SK-N-SH (cell line): ENCODE measurements around the gene MYLIP. TPM values are rescaled to one million over a fixed set of nuclear protein-coding genes. Genes with fewer than 3 reads are reported as not detected.

Experiments
- CTCF ChIA-PET: fragments of 300-600, 350-600 bp; formaldehyde crosslinking; extraction: SDS; loops from one replicate; lab custom pipeline; 2021; lab: Yijun Ruan, JAX
- POLR2A ChIA-PET: fragments of 350-600 bp; sonication (Branson Sonifier 250); formaldehyde crosslinking; extraction: SDS; loops from one replicate; lab custom pipeline; 2020; ENCODE audit warnings: antibody characterized with exemption, inconsistent platforms; lab: Yijun Ruan, JAX
- DNase-seq: peaks from one replicate; pipeline ENCODE4 v3.0.0; 2012
- H2AFZ ChIP-seq: fragments of 200-600 bp; sonication (generic); 2 replicates; pipeline ENCODE4 v1.8.1; 2016; ENCODE audit warnings: antibody characterized with exemption, mild to moderate bottlenecking, low read depth
- H3F3A ChIP-seq: fragments of 200-600 bp; sonication (generic); replicated peaks from 2 replicates; pipeline ENCODE3; 2016; ENCODE audit warnings: antibody characterized with exemption, mild to moderate bottlenecking; ENCODE audit not compliant: insufficient read depth
- H3K27ac ChIP-seq, 2 experiments: fragments of 200-500 bp in 1 of 2; fragments of 200-600 bp in 1 of 2; sonication (Bioruptor generic) in 1 of 2; sonication (generic), shearing (Covaris generic) in 1 of 2; 2 replicates each; pipeline versions ENCODE4 v1.5.1 to v1.6.1; 2014 to 2016; ENCODE audit warnings: low read depth in 2 of 2, inconsistent platforms in 1 of 2, low read length in 1 of 2, mild to moderate bottlenecking in 1 of 2, mixed read lengths in 1 of 2
- H3K27me3 ChIP-seq: fragments of 200-600 bp; sonication (generic), shearing (Covaris generic); 2 replicates; pipeline ENCODE4 v1.6.1; 2016; ENCODE audit warnings: mixed run types; ENCODE audit not compliant: insufficient read depth
- H3K36me3 ChIP-seq, 2 experiments: fragments of 200-500 bp in 1 of 2; fragments of 200-600 bp in 1 of 2; sonication (Bioruptor generic) in 1 of 2; sonication (generic) in 1 of 2; replicated peaks in 1 of 2; 2 replicates each; pipeline versions ENCODE3 to v1.5.1; 2014 to 2016; ENCODE audit warnings: low read length in 1 of 2, mild to moderate bottlenecking in 1 of 2; ENCODE audit not compliant: insufficient read depth in 2 of 2, control insufficient read depth in 1 of 2
- H3K4me1 ChIP-seq, 2 experiments: fragments of 200-500 bp in 1 of 2; fragments of 200-600 bp in 1 of 2; sonication (Bioruptor generic) in 1 of 2; sonication (generic), shearing (Covaris generic) in 1 of 2; 2 replicates each; pipeline versions ENCODE4 v1.5.1 to v1.6.1; 2014 to 2016; ENCODE audit warnings: low read depth in 1 of 2, low read length in 1 of 2, mixed run types in 1 of 2; ENCODE audit not compliant: insufficient read depth in 2 of 2, control insufficient read depth in 1 of 2
- H3K4me2 ChIP-seq: fragments of 200-600 bp; sonication (generic), shearing (Covaris generic); 2 replicates; pipeline ENCODE4 v1.6.1; 2017; ENCODE audit warnings: mixed run types
- H3K4me3 ChIP-seq, 2 experiments: fragments of 200-500 bp in 1 of 2; fragments of 200-600 bp in 1 of 2; sonication (Bioruptor generic) in 1 of 2; sonication (generic), shearing (Covaris generic) in 1 of 2; 2 replicates each; pipeline versions ENCODE4 v1.5.1 to v1.8.1; 2014 to 2016; ENCODE audit warnings: low read depth in 2 of 2, inconsistent platforms in 1 of 2, low read length in 1 of 2, mild to moderate bottlenecking in 1 of 2, mixed read lengths in 1 of 2, moderate library complexity in 1 of 2
- H3K79me2 ChIP-seq: fragments of 200-600 bp; sonication (generic); 2 replicates; pipeline ENCODE4 v1.8.1; 2017; ENCODE audit warnings: mild to moderate bottlenecking; ENCODE audit not compliant: insufficient read depth
- H3K9ac ChIP-seq: fragments of 200-600 bp; sonication (generic); 2 replicates; pipeline ENCODE4 v1.6.1; 2017; ENCODE audit warnings: mixed run types
- H3K9me2 ChIP-seq: fragments of 200-600 bp; sonication (generic); 2 replicates; pipeline ENCODE4 v1.6.1; 2017; ENCODE audit warnings: mixed run types
- H3K9me3 ChIP-seq: fragments of 200-600 bp; sonication (generic); 2 replicates; pipeline ENCODE4 v1.6.1; 2017; ENCODE audit warnings: mixed run types, mild to moderate bottlenecking, moderate library complexity
- H4K20me1 ChIP-seq: fragments of 200-600 bp; sonication (generic); 2 replicates; pipeline ENCODE4 v1.6.1; 2017; ENCODE audit warnings: mild to moderate bottlenecking, mixed run types; ENCODE audit not compliant: insufficient read depth
- ELF1 ChIP-seq: IDR thresholded peaks from 2 replicates; pipeline ENCODE4 v1.4.0; 2012
- EZH2phosphoT487 ChIP-seq: fragments of 200-600 bp; sonication (generic); IDR thresholded peaks from 2 replicates; pipeline ENCODE4 v1.6.1; 2017; ENCODE audit warnings: low read depth, mixed run types, mild to moderate bottlenecking, antibody characterized with exemption, moderate library complexity, borderline replicate concordance
- FOSL2 ChIP-seq: IDR thresholded peaks from 2 replicates; pipeline ENCODE4 v1.4.0; 2012; ENCODE audit warnings: low read depth, mild to moderate bottlenecking, moderate library complexity, borderline replicate concordance
- FOXJ3 ChIP-seq: sonication (generic); formaldehyde crosslinking; IDR thresholded peaks from 2 replicates; pipeline ENCODE4 v1.5.1; 2020; ENCODE audit warnings: mild to moderate bottlenecking, missing genetic modification reagents
- FOXM1 ChIP-seq: IDR thresholded peaks from 2 replicates; pipeline ENCODE4 v1.4.0; 2012; ENCODE audit warnings: low read depth, mild to moderate bottlenecking
- GABPA ChIP-seq: IDR thresholded peaks from 2 replicates; pipeline ENCODE4 v1.4.0; 2012; ENCODE audit warnings: low read depth, mild to moderate bottlenecking
- GATA2 ChIP-seq: sonication (generic); formaldehyde crosslinking; IDR thresholded peaks from 2 replicates; pipeline ENCODE4 v1.5.0; 2020; ENCODE audit warnings: mild to moderate bottlenecking, missing genetic modification reagents
- MEF2A ChIP-seq: IDR thresholded peaks from 2 replicates; pipeline ENCODE4 v1.4.0; 2012; ENCODE audit warnings: low read depth, borderline replicate concordance
- MXI1 ChIP-seq: IDR thresholded peaks from 2 replicates; pipeline ENCODE4 v1.6.1; 2012; ENCODE audit warnings: mild to moderate bottlenecking, low read depth, low read length, improper control_type of control experiment
- NFIC ChIP-seq: IDR thresholded peaks from 2 replicates; pipeline ENCODE4 v1.4.0; 2012; ENCODE audit warnings: borderline replicate concordance
- NRF1 ChIP-seq: IDR thresholded peaks from 2 replicates; pipeline ENCODE4 v1.6.1; 2012; ENCODE audit warnings: low read depth, mild to moderate bottlenecking, low read length
- RAD21 ChIP-seq: IDR thresholded peaks from 2 replicates; pipeline ENCODE4 v1.6.1; 2012; ENCODE audit warnings: mild to moderate bottlenecking, low read length
- RCOR1 ChIP-seq: fragments of 150-350 bp; IDR thresholded peaks from 2 replicates; pipeline ENCODE4 v1.6.1; 2017; ENCODE audit warnings: antibody characterized with exemption, low read length
- RXRA ChIP-seq: IDR thresholded peaks from 2 replicates; pipeline ENCODE4 v1.4.0; 2012; ENCODE audit warnings: low read depth, mild to moderate bottlenecking, borderline replicate concordance
- SMC3 ChIP-seq: IDR thresholded peaks from 2 replicates; pipeline ENCODE4 v1.6.1; 2012; ENCODE audit warnings: low read depth, low read length, improper control_type of control experiment
- TAF1 ChIP-seq: IDR thresholded peaks from 2 replicates; pipeline ENCODE4 v1.6.1; 2012; ENCODE audit warnings: low read depth, mild to moderate bottlenecking, low read length, moderate library complexity, borderline replicate concordance
- USF1 ChIP-seq: IDR thresholded peaks from 2 replicates; pipeline ENCODE4 v1.4.0; 2012; ENCODE audit warnings: low read depth, borderline replicate concordance
- YY1 ChIP-seq: IDR thresholded peaks from 2 replicates; pipeline ENCODE4 v1.4.0; 2012; ENCODE audit warnings: low read depth, mild to moderate bottlenecking
- WGBS: methylation state at CpG from one replicate; pipeline ENCODE4 v1.1.6; 2017; ENCODE audit warnings: low lambda C conversion rate; 5-methylcytosine and 5-hydroxymethylcytosine counted together
- polyA plus RNA-seq, 3 experiments: library from polyadenylated mRNA; depleted of rRNA; stranded (reverse); fragments of >200 nt; gene quantifications; 2 replicates each; pipeline ENCODE4 v1.2.3, GENCODE V29; 2012
- TF ChIP-seq, protein P1 (sequence below): IDR thresholded peaks from 2 replicates; pipeline ENCODE4 v1.6.1; 2012; ENCODE audit warnings: mild to moderate bottlenecking, low read depth, low read length, moderate library complexity
- TF ChIP-seq, protein P2 (sequence below): fragments of 150-350 bp; IDR thresholded peaks from 2 replicates; pipeline ENCODE4 v1.6.1; 2016; ENCODE audit warnings: mild to moderate bottlenecking, low read depth, low read length
- TF ChIP-seq, protein P3 (sequence below): IDR thresholded peaks from 2 replicates; pipeline ENCODE4; 2012

The MYLIP gene
- polyA plus RNA-seq, 1 of the 3 experiments (the other 2 are of a cell fraction) = 3.1 TPM

- CTCF ChIA-PET = interaction anchor here (1.3 to 17.3 kb wide), 5 partner anchors 10 to 486 kb away, joined by 4 to 226 read pairs (median 14); partner anchors contain the start of gene MYLIP
Observed at GRCh38 chr6:16179063-16179462, 50.2 kb downstream of the MYLIP start.

GRCh38 chr6:16179970-16180431, 51.1 kb downstream of the MYLIP start:
- H3K27ac ChIP-seq = no peak overlapping the region
- DNase-seq = no peak
- POLR2A ChIA-PET = no interaction called here
- no peaks in the 10 kb centered on the region for H3F3A ChIP-seq
- no peaks in the 10 kb centered on the region for H3K9me3 ChIP-seq
- no peaks in the 10 kb centered on the region for H3K79me2 ChIP-seq
- H2AFZ ChIP-seq = no peak overlapping the region
- CTCF ChIA-PET = interaction anchor here (0.9 to 17.3 kb wide), 6 partner anchors 11 to 487 kb away, joined by 3 to 226 read pairs (median 10); partner anchors contain the start of gene MYLIP
- H4K20me1 ChIP-seq = no peaks in the 10 kb centered on the region
- TF ChIP-seq FOXJ3 (CRISPR knock-in tag) = no peak
- no peak for TF ChIP-seq EZH2phosphoT487
- TF ChIP-seq USF1 = no peak
- TF ChIP-seq, protein P1, sequence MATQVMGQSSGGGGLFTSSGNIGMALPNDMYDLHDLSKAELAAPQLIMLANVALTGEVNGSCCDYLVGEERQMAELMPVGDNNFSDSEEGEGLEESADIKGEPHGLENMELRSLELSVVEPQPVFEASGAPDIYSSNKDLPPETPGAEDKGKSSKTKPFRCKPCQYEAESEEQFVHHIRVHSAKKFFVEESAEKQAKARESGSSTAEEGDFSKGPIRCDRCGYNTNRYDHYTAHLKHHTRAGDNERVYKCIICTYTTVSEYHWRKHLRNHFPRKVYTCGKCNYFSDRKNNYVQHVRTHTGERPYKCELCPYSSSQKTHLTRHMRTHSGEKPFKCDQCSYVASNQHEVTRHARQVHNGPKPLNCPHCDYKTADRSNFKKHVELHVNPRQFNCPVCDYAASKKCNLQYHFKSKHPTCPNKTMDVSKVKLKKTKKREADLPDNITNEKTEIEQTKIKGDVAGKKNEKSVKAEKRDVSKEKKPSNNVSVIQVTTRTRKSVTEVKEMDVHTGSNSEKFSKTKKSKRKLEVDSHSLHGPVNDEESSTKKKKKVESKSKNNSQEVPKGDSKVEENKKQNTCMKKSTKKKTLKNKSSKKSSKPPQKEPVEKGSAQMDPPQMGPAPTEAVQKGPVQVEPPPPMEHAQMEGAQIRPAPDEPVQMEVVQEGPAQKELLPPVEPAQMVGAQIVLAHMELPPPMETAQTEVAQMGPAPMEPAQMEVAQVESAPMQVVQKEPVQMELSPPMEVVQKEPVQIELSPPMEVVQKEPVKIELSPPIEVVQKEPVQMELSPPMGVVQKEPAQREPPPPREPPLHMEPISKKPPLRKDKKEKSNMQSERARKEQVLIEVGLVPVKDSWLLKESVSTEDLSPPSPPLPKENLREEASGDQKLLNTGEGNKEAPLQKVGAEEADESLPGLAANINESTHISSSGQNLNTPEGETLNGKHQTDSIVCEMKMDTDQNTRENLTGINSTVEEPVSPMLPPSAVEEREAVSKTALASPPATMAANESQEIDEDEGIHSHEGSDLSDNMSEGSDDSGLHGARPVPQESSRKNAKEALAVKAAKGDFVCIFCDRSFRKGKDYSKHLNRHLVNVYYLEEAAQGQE = no peak
- TF ChIP-seq, protein P2, sequence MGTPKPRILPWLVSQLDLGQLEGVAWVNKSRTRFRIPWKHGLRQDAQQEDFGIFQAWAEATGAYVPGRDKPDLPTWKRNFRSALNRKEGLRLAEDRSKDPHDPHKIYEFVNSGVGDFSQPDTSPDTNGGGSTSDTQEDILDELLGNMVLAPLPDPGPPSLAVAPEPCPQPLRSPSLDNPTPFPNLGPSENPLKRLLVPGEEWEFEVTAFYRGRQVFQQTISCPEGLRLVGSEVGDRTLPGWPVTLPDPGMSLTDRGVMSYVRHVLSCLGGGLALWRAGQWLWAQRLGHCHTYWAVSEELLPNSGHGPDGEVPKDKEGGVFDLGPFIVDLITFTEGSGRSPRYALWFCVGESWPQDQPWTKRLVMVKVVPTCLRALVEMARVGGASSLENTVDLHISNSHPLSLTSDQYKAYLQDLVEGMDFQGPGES = no peak
- no peak for TF ChIP-seq NFIC
- TF ChIP-seq RCOR1 = no peak
- TF ChIP-seq GABPA = no peak
- TF ChIP-seq RAD21 = no peak
- TF ChIP-seq YY1 = no peak
- TF ChIP-seq TAF1 = no peak
- no peak for TF ChIP-seq MEF2A
- no peak for TF ChIP-seq FOXM1
- TF ChIP-seq SMC3 = no peak
- TF ChIP-seq, protein P3, sequence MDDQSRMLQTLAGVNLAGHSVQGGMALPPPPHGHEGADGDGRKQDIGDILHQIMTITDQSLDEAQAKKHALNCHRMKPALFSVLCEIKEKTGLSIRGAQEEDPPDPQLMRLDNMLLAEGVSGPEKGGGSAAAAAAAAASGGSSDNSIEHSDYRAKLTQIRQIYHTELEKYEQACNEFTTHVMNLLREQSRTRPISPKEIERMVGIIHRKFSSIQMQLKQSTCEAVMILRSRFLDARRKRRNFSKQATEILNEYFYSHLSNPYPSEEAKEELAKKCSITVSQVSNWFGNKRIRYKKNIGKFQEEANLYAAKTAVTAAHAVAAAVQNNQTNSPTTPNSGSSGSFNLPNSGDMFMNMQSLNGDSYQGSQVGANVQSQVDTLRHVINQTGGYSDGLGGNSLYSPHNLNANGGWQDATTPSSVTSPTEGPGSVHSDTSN = no peak
- TF ChIP-seq RXRA = no peak
- no peak for TF ChIP-seq NRF1
- no peak for TF ChIP-seq ELF1
- TF ChIP-seq MXI1 = no peak
- no peak for TF ChIP-seq FOSL2
- TF ChIP-seq, all 33 proteins: peak for 0
- Histone ChIP-seq H3K9me2 (no peaks in the 10 kb centered on the region), H3K4me2 (no peak overlapping the region), H3K4me1 (no peaks in the 10 kb centered on the region; a peak in 1 of 4 replicates), H3K4me3 (no peak overlapping the region), H3K36me3 (no peaks in the 10 kb centered on the region), H3K27me3 (0 out of 2 replicates have a peak, but pooled peaks cover 5% of the 10 kb centered on the region), H3K9ac (no peak overlapping the region)
- 83% methylated on average over 16 of the region's 16 CpGs for WGBS

More at GRCh38 chr6:16179063-16179462, 50.2 kb downstream of the MYLIP start:
- Histone ChIP-seq H3K4me3 (no peak overlapping the region), H3F3A (no peaks in the 10 kb centered on the region), H2AFZ (no peak overlapping the region), H3K9me3 (no peaks in the 10 kb centered on the region), H3K4me1 (no peaks in the 10 kb centered on the region; a peak in 1 of 4 replicates), H3K9me2 (no peaks in the 10 kb centered on the region), H3K9ac (no peak overlapping the region), H4K20me1 (no peaks in the 10 kb centered on the region), H3K36me3 (no peaks in the 10 kb centered on the region), H3K27ac (no peak overlapping the region), H3K4me2 (no peak overlapping the region), H3K79me2 (no peaks in the 10 kb centered on the region), H3K27me3 (0 out of 2 replicates have a peak, but pooled peaks cover 5% of the 10 kb centered on the region)
- no peak for DNase-seq
- whole genome bisulfite sequencing = 77% methylated on average over 2 of the region's 2 CpGs
- POLR2A ChIA-PET = no interaction called here
- TF ChIP-seq GATA2 (no peak), ELF1 (no peak), MXI1 (no peak), MEF2A (no peak)
